GM12875 (cell line): Measurements from ENCODE around the gene ATXN7L1.

Experiments used
- H3K4me3 ChIP-seq: one replicate; pipeline ENCODE4 v1.5.1; 2011; ENCODE audit warnings: low read depth, low read length, control low read depth
- CTCF ChIP-seq: IDR thresholded peaks from 2 replicates; pipeline ENCODE4 v1.5.1; 2011; ENCODE audit warnings: low read depth, mild to moderate bottlenecking, control low read depth, inconsistent platforms, low read length, moderate library complexity, borderline replicate concordance; ENCODE audit not compliant: insufficient read depth

ATXN7L1 gene

DNA sequence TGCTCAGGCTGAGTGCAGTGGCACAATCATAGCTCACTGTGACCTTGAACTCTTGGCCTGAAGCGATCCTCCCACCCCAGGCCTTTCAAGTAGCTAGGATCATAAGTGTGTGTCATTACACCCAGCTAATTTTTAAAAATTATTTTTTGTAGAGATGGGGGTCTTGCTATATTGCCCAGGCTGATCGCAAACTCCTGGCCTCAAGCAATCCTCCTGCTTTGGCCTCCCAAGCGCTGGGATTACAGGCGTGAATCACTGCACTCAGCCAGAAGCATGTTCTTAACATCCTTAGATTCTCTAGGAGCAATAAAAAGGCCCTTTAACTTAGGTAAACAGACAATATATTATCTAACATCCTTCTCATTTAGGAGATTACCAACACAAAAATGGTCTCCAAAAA, 256.8 kb downstream of the ATXN7L1 start:
- TF ChIP-seq CTCF: no peak
- no peak overlapping the region for H3K4me3 ChIP-seq

GRCh38 chr7:105618016-105618296, 258.4 kb downstream of the ATXN7L1 start:
- TF ChIP-seq CTCF: no peak
- no peak overlapping the region for H3K4me3 ChIP-seq

DNA sequence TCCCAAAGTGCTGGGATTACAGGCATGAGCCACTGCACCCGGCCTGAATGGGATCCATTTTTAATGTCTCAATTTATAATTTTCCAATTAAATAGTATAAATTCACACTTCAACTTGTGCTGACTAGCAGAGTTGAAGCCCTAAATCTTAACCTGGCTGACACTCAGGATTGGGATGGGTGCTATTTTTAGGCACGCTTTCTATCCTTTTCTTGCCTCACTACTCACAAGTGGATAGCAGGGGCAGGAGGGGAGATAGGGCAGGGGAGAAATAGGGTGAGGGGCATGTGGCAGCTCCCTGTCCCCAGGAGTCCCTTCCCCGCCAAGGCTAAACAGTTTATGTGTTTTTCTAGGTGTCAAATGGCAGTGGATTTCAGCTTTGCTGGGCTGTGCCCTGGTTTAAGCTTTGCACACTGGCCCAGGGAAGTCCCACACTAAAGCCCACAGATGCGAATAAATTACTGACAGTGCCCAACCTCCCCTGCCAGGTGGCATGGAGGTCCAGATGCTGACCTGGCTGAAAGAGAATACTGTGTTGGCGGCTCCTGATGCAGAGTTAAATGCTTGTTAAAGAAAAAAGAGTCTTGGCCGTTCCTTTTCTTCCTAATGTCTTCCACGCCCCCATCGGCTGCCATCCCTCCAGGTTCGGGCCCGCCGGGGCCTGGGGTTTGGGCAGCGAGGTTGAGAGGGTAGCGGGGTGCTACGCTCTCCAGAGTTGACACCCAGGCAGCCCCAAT, 259.0 kb downstream of the ATXN7L1 start:
- no peak overlapping the region for H3K4me3 ChIP-seq
- TF ChIP-seq CTCF: no peak

DNA sequence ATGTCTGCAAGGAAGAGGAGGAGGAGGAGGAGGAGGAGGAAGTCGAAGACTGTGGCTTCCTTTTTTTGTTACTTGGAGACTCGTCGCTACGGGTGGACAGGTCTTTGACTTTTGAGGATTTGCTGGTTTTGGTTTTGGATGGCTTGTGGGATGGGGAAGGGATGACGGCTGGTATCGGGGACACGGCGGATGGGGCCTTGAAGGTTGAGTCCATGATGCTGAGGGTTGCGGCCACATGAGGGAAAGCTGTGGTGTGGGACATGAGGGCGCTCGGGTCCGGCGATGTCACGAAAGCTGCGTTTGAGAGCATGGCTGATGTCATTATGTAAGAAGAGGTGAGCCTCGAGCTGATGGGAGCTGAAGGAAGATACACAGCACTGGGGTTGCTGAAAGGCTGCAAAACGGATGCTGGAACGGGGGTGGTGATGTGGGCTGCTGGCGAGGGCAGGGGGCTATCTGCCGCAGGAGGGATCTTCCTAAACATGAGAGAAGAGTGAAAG, 262.0 kb downstream of the ATXN7L1 start:
- no peak for TF ChIP-seq CTCF

GRCh38 chr7:105613611-105614330, 262.6 kb downstream of the ATXN7L1 start:
- TF ChIP-seq CTCF: no peak
- no peak overlapping the region for H3K4me3 ChIP-seq

More for the DNA sequence above, 262.0 kb downstream of the ATXN7L1 start:
- no peak overlapping the region for H3K4me3 ChIP-seq

DNA sequence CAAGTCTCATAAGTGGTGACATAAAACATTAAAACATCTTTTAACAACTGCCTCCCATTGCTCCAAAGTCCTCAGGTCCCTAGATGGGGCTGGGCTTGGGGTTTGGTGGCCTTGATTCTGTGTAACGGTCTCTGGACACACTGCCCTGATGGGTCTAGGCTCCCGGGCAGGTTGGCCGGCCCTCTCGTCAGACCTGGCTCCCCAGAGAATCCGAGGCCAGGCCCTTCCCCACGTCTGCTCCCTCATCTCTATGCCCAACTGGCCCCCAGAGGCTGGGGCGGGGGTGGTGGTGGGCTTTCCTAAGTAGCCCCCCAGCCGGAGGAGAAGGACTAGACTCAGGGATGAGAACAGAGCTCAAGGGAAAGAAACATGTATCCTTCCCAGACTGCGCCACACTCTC, 263.6 kb downstream of the ATXN7L1 start:
- H3K4me3 ChIP-seq: no peak overlapping the region
- no peak for TF ChIP-seq CTCF
